Hematopoietic multipotent progenitor cell treated with erythropoietin and hydrocortisone succinate and interleukin-3 and kit ligand, for 15 days (in vitro differentiated cells): ENCODE data around the gene ATF6.
"Not testable (repeated sequence)": the region's sequence is repeated elsewhere in the genome, so short reads cannot be mapped to it uniquely, and the experiment has no call there.

Source experiments
- DNase-seq: peaks from one replicate; pipeline ENCODE4 v3.0.0-alpha.2; 2015; ENCODE audit warnings: low spot score

Gene ATF6

GRCh38 chr1:161766102-161766981 lies at the start of gene ATF6:
Gene ATF6, plus strand, starts transcription at chr1:161766320. Its CDS starts 41 bp downstream, at chr1:161766361.
- peak; percentile 88 for DNase-seq

DNA sequence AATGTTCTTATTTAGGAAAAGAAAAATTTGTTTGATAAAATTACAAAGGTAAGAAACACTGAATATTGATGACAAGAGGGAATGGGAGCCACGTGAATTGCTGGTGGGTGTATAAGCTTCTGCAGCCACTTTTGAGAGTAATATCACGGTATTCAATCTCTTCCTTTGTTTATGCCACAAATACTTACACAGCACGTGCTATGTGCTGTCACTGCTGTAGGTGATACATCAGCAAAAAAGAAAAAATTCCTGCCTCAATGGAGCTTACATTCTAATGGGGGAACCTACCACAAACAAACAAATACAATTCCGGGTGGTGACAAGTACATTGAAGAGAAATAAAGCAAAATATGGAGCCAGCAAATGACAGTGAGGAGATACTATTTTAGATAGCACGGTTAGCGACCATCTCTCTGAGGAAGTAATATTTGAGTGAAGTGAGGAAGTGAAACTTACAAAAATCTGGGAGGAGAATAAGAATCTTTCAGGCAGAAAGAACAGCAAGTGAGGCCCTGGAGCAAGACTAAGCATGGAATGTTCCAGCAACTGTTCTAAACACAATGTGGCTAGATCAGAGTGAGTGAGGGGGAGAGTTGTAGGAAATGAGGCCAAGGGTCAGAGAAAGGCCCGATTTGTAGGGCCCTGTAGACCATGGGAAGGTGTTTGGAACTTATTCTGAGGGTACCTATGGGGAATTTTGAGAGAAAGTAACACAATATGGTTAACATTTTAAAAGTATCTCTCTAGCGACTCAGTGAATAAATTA lies 47.4 kb upstream of the ATF6 start:
- DNase-seq: no peak

- DNase-seq: no peak
These were observed 46.9 kb upstream of the ATF6 start for GRCh38 chr1:161719325-161719611.

DNA sequence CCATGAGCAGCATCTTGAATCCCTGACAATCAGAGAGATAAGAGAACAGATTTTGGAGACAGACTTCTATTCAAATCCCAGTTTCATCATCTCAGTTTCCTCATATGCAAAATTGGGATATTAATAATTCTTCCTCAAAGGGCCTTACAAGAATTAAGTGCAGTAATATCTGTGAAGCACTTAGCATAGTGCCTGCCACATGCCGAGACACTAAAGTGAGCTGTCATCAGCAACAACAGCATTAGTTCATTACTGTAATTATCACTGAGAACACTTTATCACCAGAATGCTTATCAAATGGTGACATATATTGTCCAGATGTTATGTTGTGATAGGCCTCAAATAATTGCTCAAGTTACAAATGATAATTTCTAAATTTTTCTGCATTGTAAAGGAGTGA lies 45.7 kb upstream of the ATF6 start:
- no peak for DNase-seq

DNA sequence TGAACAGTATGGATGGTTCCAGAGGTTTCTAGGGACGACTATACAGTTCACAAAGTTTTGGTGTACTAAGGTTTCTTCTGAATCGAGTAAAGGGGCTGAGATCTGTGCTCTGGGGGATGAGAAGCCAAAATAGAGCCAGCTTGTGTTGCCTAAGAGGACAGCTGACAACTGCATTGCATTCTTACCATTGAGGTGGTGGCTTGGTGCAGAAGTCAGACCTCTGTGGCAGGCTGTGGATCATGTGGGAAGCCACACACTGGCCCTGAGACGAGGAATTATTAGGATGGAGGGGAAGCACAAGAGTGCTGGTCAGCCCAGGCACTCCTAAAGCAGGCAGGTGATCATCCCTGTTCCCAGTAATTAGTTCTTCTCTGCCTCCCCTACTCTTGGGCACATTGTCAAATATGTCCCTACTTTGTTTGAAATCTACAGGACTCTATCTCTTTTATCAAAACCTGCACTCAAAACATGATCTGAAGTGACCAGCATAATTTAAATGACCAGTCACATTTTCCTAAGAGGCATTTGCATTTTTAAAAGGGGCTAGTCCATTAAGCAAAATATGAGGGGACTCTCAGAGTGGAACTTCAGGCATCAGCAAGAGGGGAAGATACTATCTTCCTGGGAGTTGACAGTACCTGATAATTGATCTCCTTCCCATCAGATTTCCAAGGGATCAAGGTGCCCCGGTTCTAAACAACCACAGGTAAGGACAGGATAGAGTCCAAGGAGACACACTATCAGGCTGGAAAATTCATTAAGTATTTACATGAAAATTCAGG lies 45.0 kb upstream of the ATF6 start, which contains the start of gene FCRLB:
Gene FCRLB (plus strand): TSS at position 589 of the 782 bp plus-strand sequence. CDS start 1,129 bp downstream, outside the sequence.
- no peak for DNase-seq

- no peak for DNase-seq
These were observed 44.3 kb upstream of the ATF6 start for GRCh38 chr1:161721738-161722343.

DNA sequence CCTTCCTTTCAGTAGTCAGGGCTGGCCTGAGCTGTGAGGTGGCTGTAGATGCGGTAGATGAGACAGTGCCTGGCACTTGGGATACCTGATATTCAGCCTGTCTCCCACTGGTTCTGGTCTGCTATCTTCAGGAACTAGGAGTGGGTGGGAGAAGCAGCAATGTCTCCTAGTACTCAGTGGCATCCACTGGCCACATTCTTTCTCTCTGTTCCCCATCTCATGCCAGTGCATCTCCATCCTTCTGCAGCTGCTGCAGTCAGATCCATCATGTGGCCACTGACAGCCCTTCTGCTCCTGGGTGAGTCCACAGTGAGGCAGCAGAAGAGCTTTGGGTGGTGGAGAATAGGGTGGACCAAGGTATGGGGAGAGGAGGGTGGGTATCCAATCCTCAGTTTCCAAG lies 43.7 kb upstream of the ATF6 start:
- no peak for DNase-seq

DNA sequence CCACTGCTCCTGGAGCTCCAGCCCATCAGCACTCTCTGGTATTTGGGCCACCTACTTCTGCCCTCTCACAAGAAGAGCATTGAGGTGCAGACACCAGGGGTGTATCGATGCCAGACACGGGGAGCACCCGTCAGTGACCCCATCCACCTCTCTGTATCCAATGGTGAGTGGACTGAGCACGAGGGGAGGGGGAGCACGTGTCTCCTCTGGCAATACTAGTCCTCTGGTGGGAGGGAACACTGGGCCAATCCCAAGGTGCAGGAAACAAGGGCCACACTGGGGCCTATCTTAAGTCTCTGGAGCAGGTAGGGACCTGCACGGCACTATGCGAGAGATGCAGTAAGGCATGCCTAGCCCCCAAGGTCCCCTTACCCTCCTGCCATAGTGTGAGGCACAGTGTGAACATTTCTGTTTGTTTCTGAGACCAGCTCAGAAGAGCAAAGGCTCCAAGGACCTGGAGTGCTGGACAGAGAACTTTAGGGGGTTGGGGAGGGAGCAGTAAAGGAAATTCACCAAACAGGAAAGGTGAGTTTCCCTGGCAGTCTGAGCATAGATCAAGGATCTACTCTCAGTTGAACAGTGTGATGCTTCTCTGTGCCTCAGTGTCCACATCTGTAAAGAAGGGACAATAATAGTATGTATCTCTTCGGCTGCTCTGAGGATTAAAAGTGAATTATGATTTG lies 42.5 kb upstream of the ATF6 start:
- DNase-seq: no peak

DNA sequence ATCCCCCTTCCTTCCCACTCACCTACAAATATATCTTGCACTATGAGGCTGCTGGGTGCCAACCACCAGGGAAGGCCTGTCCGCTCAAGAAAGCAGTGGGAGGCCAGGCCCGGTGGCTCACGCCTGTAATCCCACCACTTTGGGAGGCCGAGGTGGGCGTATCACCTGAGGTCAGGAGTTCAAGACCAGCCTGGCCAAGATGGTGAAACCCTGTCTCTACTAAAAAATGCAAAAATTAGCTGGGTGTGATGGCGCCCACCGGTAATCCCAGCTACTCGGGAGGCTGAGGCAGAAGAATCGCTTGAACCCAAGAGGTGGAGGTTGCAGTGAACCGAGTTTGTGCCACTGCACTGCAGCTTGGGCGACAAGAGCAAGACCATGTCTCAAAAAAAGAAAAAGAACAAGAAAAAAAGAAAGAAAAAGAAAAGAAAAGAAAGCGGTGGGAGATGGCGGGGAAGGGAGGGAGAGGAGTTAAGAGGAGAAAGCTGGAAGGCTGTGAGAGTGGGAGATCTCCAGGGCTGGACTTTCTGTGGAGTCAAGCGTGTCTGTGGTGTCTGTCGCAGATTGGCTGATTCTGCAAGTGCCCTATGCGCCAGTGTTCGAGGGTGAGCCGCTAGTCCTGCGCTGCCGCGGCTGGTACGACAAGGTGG lies 40.7 kb upstream of the ATF6 start:
- DNase-seq: not testable (repeated sequence)

DNA sequence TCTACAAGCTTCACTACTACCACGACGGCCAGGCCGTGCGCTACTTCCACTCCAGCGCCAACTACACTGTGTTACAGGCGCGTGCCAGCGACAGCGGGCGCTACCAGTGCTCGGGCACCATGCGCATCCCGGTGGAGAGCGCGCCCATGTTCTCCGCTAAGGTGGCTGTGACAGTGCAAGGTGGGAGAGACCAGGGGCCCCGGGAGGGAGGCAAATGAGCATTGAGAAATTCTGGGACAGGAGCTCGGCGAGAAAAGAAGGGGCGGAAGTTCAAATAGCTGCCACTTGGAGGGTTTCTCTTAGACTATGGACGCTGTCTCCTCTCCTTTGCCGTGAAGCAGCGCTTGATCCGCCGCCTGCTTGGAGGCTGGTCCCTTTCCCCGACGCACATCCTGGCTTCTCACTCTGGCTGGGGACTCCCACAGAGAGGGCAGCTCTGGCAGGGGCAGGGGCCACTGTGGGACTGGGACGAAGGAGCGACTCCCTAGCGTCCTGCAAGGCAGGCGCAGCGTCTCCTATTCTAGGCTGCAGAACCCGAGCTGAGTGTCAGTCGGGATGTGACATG lies 40.1 kb upstream of the ATF6 start:
- peak; percentile 40 for DNase-seq

DNA sequence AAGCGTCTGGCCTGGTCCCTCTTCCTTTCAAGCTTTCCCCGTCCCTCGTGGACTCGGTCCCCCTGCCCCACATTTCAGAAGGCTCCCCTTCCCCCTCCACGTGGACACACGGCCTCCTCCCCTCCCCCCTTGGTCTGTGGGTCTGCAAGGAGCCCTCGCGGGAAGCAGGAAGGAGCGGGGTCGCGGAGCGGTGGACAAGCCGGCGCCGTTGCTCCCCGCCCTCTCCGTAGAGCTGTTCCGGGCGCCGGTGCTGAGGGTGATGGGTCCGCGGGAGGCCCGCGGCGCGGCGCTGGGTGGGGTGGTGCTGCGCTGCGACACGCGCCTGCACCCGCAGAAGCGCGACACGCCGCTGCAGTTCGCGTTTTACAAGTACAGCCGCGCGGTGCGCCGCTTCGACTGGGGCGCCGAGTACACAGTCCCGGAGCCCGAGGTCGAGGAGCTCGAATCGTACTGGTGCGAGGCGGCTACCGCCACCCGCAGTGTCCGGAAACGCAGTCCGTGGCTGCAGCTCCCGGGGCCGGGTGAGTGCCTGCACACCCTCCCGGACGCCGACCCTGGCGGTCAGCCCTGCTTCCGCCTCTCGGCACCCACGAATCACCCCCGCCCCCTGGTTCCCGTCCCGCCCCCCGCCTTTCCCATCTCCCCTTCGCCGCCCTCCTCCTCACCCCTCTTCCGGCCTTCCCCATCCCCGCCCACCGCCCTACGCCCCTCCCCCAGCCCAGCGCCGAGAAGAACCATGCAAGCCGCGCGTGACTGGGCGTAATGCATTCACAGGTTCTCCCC lies 39.5 kb upstream of the ATF6 start:
- DNase-seq: peak; percentile 66

DNA sequence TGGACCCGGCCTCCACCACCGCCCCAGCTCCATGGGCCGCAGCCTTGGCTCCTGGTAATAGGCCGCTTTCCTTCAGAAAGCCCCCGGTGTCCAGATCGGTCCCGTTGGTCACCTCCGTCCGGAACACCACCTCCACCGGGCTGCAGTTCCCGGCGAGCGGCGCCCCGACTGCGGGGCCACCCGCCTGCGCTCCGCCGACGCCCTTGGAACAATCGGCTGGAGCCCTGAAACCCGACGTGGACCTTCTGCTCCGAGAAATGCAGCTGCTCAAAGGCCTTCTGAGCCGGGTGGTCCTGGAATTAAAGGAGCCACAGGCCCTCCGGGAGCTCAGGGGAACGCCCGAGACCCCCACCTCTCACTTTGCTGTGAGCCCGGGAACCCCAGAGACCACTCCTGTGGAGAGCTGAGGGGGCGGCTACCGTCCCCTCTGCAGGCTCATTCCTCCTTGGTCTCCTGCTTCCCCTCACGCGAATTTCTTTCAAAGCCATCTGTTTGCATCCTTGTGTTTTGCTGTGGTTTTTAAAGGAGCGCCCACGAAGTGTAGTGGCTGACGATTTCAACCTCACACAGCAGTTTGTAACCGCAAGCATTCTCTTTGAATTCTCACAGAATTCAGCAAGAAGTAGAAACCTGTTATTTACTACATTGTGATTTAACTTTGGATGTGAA lies 38.7 kb upstream of the ATF6 start:
- DNase-seq: no peak

DNA sequence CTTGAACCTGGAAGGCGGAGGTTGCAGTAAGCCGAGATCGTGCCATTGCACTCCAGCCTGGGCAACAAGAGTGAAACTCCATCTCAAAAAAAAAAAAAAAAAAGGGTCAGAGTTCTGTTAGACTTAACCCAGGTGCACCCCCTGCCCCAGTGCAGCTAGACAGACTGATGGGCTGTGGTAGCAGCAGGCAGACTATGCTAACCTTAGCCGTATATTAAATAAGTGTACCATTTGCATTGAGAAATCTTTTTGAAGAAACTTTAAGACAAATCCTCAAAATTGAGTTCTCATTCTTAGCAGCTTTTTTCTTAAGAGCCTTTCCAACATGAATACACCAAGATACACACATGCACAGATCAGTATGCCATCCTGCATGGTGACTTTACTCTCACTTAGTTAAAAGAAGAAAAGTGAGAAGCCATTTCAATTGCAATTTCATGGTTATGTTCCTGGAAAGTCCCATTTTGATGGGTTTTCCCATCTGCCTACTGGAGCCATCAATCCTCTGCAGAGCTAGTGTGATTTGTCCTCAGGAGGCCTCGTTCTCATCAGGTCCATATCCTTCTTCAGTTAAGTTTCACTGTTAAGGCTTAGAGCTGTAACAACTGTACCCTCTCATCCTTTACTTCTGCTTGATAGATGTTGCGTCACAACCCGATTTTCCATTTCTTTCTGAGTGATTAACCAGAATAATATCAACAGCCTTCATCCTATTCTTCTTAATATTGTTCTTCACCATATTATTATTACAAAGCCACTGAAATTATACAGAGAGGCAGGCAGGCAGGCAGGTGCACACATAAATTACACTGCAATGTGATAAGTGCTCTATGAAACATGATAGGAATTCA lies 37.5 kb upstream of the ATF6 start:
- DNase-seq: no peak

DNA sequence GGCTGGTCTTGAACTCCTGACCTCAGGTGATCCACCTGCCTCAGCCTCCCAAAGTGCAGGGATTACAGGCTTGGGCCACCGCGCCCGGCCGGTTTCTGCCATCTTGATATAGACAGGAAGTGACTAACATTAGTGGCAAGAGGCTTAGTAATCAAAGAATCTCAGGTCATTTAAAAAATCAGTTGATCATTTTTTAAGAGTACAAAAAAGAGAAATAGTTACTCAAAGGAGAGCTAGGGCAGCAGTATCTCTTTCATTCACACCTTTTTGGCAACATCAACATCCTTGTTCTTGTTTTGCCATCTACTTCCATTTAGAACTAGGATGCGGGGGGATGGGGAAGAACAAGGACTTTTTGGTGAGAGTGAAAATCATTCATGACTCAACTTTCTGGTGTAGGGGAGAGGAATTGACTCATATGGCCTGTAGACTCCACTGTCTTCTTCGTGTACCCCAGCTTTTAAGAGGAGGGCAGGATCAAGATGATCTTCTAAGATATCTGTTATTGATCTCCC lies 36.0 kb upstream of the ATF6 start:
- DNase-seq: no peak

GRCh38 chr1:161731241-161731640 lies 34.9 kb upstream of the ATF6 start:
- no peak for DNase-seq

DNA sequence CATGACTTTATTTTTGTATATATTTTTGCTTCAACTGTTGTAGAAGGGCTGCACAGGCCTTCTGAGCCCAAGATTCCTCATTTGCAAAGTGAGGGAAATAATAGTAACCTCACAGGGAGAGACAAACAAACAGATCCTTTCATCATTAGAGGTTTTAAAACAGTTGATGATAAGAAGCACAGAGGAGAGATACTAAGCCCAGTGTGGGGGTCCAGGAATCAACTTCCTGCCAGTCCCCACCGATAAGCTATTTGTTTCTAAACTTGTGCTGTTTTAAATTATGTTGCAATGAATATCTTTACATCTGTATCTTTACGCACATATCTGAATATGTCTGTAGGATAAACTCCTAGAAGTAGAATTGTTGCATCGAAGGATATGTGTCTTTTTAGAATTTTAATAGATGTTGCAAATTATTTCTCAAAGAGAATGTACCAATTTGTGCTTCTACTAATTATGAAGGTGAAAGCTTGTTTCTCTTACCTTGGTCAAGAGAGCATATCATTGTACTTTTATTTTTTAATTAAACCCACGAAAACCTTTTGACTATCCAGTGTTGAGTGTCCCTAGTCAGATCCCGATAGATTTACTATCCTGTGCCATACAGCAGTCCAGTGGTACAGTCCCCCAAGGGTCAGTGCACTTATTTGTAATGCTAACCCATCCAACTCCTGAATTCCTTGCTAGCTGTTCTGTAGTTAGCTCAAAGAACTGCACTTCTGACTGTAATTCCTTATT lies 34.0 kb upstream of the ATF6 start:
- no peak for DNase-seq

- DNase-seq: no peak
These were observed 32.6 kb upstream of the ATF6 start for GRCh38 chr1:161733526-161733925.
